Retinal pigment epithelial cell (primary cell): ENCODE results near the gene CD248.

Experiments used
- DNase-seq: peaks from one replicate; pipeline ENCODE4 v3.0.0-alpha.2; 2010; ENCODE audit warnings: low read depth
- H3K4me3 ChIP-seq: 2 replicates; pipeline ENCODE4 v1.5.1; 2011; ENCODE audit warnings: mild to moderate bottlenecking, low read length, control low read depth, moderate library complexity
- CTCF ChIP-seq: conservative IDR thresholded peaks from 2 replicates; pipeline ENCODE4 v1.5.1; 2011; ENCODE audit warnings: low read depth, low read length, control low read depth, inconsistent platforms

Gene CD248

GRCh38 chr11:66330931-66331330, 14.1 kb upstream of the CD248 start:
- H3K4me3 ChIP-seq: no peak overlapping the region
- no peak for DNase-seq
- TF ChIP-seq CTCF: no peak

GRCh38 chr11:66329165-66329673, 12.4 kb upstream of the CD248 start:
- no peak for DNase-seq
- H3K4me3 ChIP-seq: no peak overlapping the region
- TF ChIP-seq CTCF: no peak

GRCh38 chr11:66328302-66329144, 11.7 kb upstream of the CD248 start:
- H3K4me3 ChIP-seq: no peak overlapping the region
- DNase-seq: no peak
- peak; percentile 90 for TF ChIP-seq CTCF

- no peak for DNase-seq
- TF ChIP-seq CTCF: no peak
These were observed 11.1 kb upstream of the CD248 start for GRCh38 chr11:66328031-66328301.

GRCh38 chr11:66327171-66328030, 10.6 kb upstream of the CD248 start:
- no peak for DNase-seq
- TF ChIP-seq CTCF: no peak
- no peak overlapping the region for H3K4me3 ChIP-seq

More at GRCh38 chr11:66328031-66328301, 11.1 kb upstream of the CD248 start:
- H3K4me3 ChIP-seq: no peak overlapping the region

- H3K4me3 ChIP-seq: no peak overlapping the region
- no peak for TF ChIP-seq CTCF
- DNase-seq: no peak
These were observed 9.6 kb upstream of the CD248 start for GRCh38 chr11:66326261-66327111.
